ENCODE measurements around the gene TMEM131.
"Not testable (repeated sequence)": the region's sequence is repeated elsewhere in the genome, so short reads cannot be mapped to it uniquely, and the experiment has no call there.

The TMEM131 gene

GRCh38 chr2:97907369-97908100 is 88.2 kb downstream of the TMEM131 start:
- DNase-seq = no peak

- DNase-seq = no peak
Measured at GRCh38 chr2:97906307-97906706, 89.4 kb downstream of the TMEM131 start.

GRCh38 chr2:97905294-97905693 is 90.5 kb downstream of the TMEM131 start:
- no peak for DNase-seq

GRCh38 chr2:97901862-97902261 is 93.9 kb downstream of the TMEM131 start:
- no peak for DNase-seq

- no peak for DNase-seq
Measured at GRCh38 chr2:97900806-97901205, 94.9 kb downstream of the TMEM131 start.

- not testable (repeated sequence) for DNase-seq
Measured at GRCh38 chr2:97893042-97893441, 102.7 kb downstream of the TMEM131 start.

GRCh38 chr2:97891611-97892010 is 104.1 kb downstream of the TMEM131 start:
- no peak for DNase-seq

- no peak for DNase-seq
Measured at GRCh38 chr2:97889156-97889555, 106.6 kb downstream of the TMEM131 start.

- DNase-seq = no peak
Measured at GRCh38 chr2:97885841-97886240, 109.9 kb downstream of the TMEM131 start.

- no peak for DNase-seq
Measured at GRCh38 chr2:97880334-97880733, 115.4 kb downstream of the TMEM131 start.

GRCh38 chr2:97878865-97879264 is 116.9 kb downstream of the TMEM131 start:
- DNase-seq = no peak

- DNase-seq = not testable (repeated sequence)
Measured at GRCh38 chr2:97878317-97878716, 117.4 kb downstream of the TMEM131 start.

- DNase-seq = no peak
Measured at GRCh38 chr2:97871096-97871780, 124.5 kb downstream of the TMEM131 start.

GRCh38 chr2:97870396-97870843 is 125.3 kb downstream of the TMEM131 start:
- peak; percentile 61 to 64 for DNase-seq

GRCh38 chr2:97869722-97870346 is 125.9 kb downstream of the TMEM131 start:
- DNase-seq = no peak

GRCh38 chr2:97868986-97869721 is 126.6 kb downstream of the TMEM131 start:
- DNase-seq = peak; percentile 14 to 45

- DNase-seq = no peak
Measured at GRCh38 chr2:97863829-97864228, 131.9 kb downstream of the TMEM131 start.

GRCh38 chr2:97861177-97861576 is 134.6 kb downstream of the TMEM131 start:
- DNase-seq = no peak

- DNase-seq = no peak
Measured at GRCh38 chr2:97858442-97858841, 137.3 kb downstream of the TMEM131 start.

GRCh38 chr2:97857553-97857952 is 138.2 kb downstream of the TMEM131 start:
- no peak for DNase-seq

GRCh38 chr2:97853057-97853456 is 142.7 kb downstream of the TMEM131 start:
- not testable (repeated sequence) for DNase-seq

GRCh38 chr2:97851172-97851571 is 144.6 kb downstream of the TMEM131 start:
- no peak for DNase-seq

Data from inflammatory macrophage (primary cell).